Measurements from ENCODE around the gene CCDC171.

CCDC171 gene

GRCh38 chr9:16003785-16004184, 450.9 kb downstream of the CCDC171 start:
- ChIA-PET POLR2A (no interaction called here), CTCF (no interaction called here)
- no peak for TF ChIP-seq ZBTB11 (tag by site-specific recombination; conservative IDR thresholded peaks at IDR 0.05; ENCODE audit: low read depth)
- peak; percentile 59 for TF ChIP-seq ZIC2 (tag by site-specific recombination; IDR thresholded peaks at IDR 0.05)

DNA sequence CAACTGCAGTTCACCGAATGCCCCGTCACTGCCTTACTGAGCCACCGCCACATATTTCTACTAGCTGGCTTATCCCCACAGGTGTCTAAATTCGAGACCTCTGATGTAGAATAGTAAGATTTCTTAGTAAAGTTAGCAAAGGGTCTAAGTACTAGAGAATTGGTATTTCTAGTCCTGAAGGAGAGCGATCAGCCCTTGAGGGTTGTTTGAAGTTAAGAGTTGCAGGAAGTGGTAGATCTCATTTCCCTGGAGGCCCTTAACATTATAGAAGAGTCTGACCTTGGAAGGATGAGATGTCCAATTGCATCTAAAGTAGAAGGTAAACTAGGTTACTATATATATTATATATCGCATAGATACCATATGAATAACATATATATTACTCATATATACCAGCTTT, 451.8 kb downstream of the CCDC171 start:
- no peak overlapping the region for H3K27ac ChIP-seq (ENCODE audit: extremely low read depth, low read depth, low read length)
- H3K9me3 ChIP-seq (ENCODE audit: control insufficient read depth, insufficient read depth, low read depth, low read length), result no peaks in the 10 kb centered on the region
- TF ChIP-seq ZNF239 (tag by site-specific recombination; IDR thresholded peaks at IDR 0.05), result no peak
- no peak for TF ChIP-seq TRIM28 (IDR thresholded peaks at IDR 0.05; ENCODE audit: borderline replicate concordance, low read length)
- TF ChIP-seq ZNF660 (tag by site-specific recombination; IDR thresholded peaks at IDR 0.05), result no peak
- TF ChIP-seq, protein P1, sequence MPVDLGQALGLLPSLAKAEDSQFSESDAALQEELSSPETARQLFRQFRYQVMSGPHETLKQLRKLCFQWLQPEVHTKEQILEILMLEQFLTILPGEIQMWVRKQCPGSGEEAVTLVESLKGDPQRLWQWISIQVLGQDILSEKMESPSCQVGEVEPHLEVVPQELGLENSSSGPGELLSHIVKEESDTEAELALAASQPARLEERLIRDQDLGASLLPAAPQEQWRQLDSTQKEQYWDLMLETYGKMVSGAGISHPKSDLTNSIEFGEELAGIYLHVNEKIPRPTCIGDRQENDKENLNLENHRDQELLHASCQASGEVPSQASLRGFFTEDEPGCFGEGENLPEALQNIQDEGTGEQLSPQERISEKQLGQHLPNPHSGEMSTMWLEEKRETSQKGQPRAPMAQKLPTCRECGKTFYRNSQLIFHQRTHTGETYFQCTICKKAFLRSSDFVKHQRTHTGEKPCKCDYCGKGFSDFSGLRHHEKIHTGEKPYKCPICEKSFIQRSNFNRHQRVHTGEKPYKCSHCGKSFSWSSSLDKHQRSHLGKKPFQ (tag by site-specific recombination; IDR thresholded peaks at IDR 0.05), result no peak
- no peak for TF ChIP-seq GLIS1 (tag by site-specific recombination; IDR thresholded peaks at IDR 0.05)
- TF ChIP-seq ZNF202 (tag by site-specific recombination; IDR thresholded peaks at IDR 0.05; ENCODE audit: borderline replicate concordance), result no peak
- TF ChIP-seq ZNF830 (tag by site-specific recombination; IDR thresholded peaks at IDR 0.05; ENCODE audit: low read depth), result no peak
- TF ChIP-seq ZIC2 (tag by site-specific recombination; IDR thresholded peaks at IDR 0.05), result no peak
- no peak overlapping the region for H3K4me3 ChIP-seq (ENCODE audit: low read depth, low read length)
- POLR2A ChIA-PET, result no interaction called here
- no peaks in the 10 kb centered on the region for H3K4me1 ChIP-seq (ENCODE audit: control insufficient read depth, insufficient read depth, low read length)
- H3K36me3 ChIP-seq (ENCODE audit: control insufficient read depth in 2 of 2, insufficient read depth in 1 of 2, low read length in 2 of 2), result no peaks in the 10 kb centered on the region
- CTCF ChIA-PET, result no interaction called here

More at GRCh38 chr9:16003785-16004184, 450.9 kb downstream of the CCDC171 start:
- no peaks in the 10 kb centered on the region for H3K36me3 ChIP-seq (ENCODE audit: control insufficient read depth in 2 of 2, insufficient read depth in 1 of 2, low read length in 2 of 2)
- no peak overlapping the region for H3K27ac ChIP-seq (ENCODE audit: extremely low read depth, low read depth, low read length)
- no peaks in the 10 kb centered on the region for H3K9me3 ChIP-seq (ENCODE audit: control insufficient read depth, insufficient read depth, low read depth, low read length)
- H3K4me3 ChIP-seq (ENCODE audit: low read depth, low read length), result no peak overlapping the region
- no peaks in the 10 kb centered on the region for H3K4me1 ChIP-seq (ENCODE audit: control insufficient read depth, insufficient read depth, low read length)

DNA sequence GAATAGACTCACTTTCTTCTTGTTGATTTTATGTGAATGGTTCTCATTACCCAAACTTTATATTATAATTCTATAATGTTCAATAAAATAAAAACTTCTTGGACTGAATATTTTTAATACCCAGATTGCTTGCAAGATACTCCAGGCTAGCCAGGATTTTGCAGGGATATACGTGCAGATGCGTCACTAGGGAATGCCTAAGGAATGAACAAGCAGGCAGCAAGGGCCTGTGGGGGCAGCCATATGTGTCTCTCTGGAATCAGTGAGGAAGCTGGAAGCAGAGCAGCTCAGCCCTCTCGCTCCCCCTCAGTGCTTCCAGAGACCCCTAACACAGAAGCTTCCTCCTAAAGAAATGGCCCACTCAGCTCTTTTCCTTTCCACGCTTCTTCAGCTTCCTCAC, 457.4 kb downstream of the CCDC171 start:
- no peak overlapping the region for H3K27ac ChIP-seq (ENCODE audit: extremely low read depth, low read depth, low read length)
- TF ChIP-seq, protein P2, sequence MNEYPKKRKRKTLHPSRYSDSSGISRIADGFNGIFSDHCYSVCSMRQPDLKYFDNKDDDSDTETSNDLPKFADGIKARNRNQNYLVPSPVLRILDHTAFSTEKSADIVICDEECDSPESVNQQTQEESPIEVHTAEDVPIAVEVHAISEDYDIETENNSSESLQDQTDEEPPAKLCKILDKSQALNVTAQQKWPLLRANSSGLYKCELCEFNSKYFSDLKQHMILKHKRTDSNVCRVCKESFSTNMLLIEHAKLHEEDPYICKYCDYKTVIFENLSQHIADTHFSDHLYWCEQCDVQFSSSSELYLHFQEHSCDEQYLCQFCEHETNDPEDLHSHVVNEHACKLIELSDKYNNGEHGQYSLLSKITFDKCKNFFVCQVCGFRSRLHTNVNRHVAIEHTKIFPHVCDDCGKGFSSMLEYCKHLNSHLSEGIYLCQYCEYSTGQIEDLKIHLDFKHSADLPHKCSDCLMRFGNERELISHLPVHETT (tag by site-specific recombination; IDR thresholded peaks at IDR 0.05), result no peak
- TF ChIP-seq ZNF626 (tag by site-specific recombination; IDR thresholded peaks at IDR 0.05), result no peak
- no peak for TF ChIP-seq ZSCAN23 (tag by site-specific recombination; IDR thresholded peaks at IDR 0.05)
- TF ChIP-seq ZNF596 (tag by site-specific recombination; IDR thresholded peaks at IDR 0.05), result no peak
- TF ChIP-seq ZNF548 (tag by site-specific recombination; IDR thresholded peaks at IDR 0.05), result no peak
- TF ChIP-seq, protein P3, sequence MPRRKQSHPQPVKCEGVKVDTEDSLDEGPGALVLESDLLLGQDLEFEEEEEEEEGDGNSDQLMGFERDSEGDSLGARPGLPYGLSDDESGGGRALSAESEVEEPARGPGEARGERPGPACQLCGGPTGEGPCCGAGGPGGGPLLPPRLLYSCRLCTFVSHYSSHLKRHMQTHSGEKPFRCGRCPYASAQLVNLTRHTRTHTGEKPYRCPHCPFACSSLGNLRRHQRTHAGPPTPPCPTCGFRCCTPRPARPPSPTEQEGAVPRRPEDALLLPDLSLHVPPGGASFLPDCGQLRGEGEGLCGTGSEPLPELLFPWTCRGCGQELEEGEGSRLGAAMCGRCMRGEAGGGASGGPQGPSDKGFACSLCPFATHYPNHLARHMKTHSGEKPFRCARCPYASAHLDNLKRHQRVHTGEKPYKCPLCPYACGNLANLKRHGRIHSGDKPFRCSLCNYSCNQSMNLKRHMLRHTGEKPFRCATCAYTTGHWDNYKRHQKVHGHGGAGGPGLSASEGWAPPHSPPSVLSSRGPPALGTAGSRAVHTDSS (tag by site-specific recombination; IDR thresholded peaks at IDR 0.05), result no peak
- no peak for TF ChIP-seq MEIS1 (CRISPR knock-in tag; IDR thresholded peaks at IDR 0.05; ENCODE audit: borderline replicate concordance)
- no peak for TF ChIP-seq ZIC2 (tag by site-specific recombination; IDR thresholded peaks at IDR 0.05)
- POLR2A ChIA-PET, result no interaction called here
- no peak overlapping the region for H3K4me3 ChIP-seq (ENCODE audit: low read depth, low read length)
- no peaks in the 10 kb centered on the region for H3K9me3 ChIP-seq (ENCODE audit: control insufficient read depth, insufficient read depth, low read depth, low read length)
- CTCF ChIA-PET, result no interaction called here
- no peaks in the 10 kb centered on the region for H3K4me1 ChIP-seq (ENCODE audit: control insufficient read depth, insufficient read depth, low read length)
- no peaks in the 10 kb centered on the region for H3K36me3 ChIP-seq (ENCODE audit: control insufficient read depth in 2 of 2, insufficient read depth in 1 of 2, low read length in 2 of 2)

Data from HEK293 (cell line).